ENCODE data around the gene KCNA3.

GRCh38 chr1:110647254-110647891 lies 27.4 kb downstream of the KCNA3 start:
- TF ChIP-seq TAF1 (IDR thresholded peaks at IDR 0.05; ENCODE audit: borderline replicate concordance, low read depth, low read length) = no peak
- TF ChIP-seq POLR2A (IDR thresholded peaks at IDR 0.05; ENCODE audit: low read depth, low read length) = no peak
- TF ChIP-seq POLR2AphosphoS5 (IDR thresholded peaks at IDR 0.05; ENCODE audit: low read depth, low read length) = no peak

All from GM12892 (cell line).